ENCODE data around the gene MOGAT2.
"Not testable (repeated sequence)": the region's sequence is repeated elsewhere in the genome, so short reads cannot be mapped to it uniquely, and the experiment has no call there.

The MOGAT2 gene

DNA sequence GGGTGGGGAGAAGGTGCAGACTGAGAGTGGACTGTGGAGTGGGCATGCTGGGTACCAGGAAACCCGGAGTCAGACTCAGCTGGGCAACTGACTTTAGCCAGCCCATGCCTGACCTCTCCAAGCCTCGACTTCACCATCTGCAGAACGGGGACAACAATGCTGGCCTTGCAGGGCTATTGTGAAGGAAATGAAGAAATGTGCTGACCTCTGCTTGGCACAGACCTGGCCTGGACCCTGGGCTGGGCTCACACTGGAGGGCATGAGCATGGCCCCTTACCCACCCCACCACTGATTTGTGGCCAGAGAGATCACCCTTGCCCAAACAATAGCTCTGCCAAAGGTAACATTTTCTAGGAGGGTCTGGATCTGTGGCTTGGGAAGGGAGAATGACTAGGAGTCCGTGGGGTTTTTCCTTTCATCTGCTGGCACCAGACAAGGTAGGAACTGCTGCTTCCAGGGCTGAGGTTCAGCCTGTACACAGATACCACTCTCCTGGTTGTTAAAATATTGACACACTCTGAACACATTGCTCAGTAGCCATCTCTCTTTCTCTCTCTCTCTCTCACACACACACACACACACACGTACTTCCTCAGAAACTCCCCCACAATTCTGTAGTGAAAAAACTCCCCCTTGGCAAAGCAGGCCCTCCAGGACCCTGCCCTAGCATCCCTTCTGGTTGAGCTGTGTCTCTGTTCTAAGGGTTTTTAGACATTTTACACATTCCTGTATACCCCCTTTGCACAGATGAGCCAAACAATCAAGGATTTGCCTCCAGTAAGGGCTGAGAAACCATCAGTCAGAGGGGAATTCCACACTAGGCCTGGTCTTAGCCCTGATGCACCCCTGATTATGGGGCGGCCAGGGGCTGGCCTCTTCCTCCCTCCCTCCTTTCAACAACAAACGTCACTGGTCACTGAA lies 1.0 kb downstream of the MOGAT2 start:
- in situ Hi-C loops (cut with HindIII; ENCODE audit: low sequenced_read_pairs), result no loop called here

DNA sequence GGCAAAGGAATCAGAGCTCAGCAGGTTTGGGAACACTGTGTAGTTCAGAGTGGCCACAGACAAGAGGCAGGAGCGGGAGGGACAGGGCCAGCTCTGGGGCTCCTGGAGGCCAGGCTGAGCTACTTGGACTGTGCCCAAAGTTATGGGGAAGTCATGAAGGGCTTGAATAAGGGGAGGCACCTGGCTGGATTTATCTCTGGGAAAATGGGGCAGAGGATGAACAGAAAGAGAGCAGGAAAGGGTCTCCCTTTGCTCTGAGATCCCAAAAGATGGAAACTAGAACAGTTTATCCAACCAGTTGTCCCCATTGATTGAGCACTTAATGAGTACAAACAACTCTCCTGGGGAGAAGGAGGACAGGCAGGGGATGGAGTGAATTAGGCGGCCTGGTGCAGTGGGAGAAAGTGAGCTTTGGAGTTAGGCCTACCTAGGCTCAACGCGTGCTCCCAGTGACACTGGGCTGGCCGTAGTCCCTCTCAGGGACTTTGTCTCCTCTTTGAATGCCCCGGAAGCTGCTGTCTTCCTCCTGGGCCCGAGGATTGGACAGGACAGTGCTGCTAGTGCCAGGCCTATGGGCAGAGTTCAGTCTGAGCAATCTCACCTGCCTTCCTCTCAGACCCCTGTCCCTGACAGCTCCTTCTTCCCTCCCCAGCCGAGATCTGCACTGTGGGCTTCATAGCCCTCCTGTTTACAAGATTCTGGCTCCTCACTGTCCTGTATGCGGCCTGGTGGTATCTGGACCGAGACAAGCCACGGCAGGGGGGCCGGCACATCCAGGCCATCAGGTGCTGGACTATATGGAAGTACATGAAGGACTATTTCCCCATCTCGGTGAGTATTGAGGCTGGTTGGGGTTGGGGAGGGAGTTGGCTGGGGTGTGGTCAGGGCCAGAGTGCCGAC lies 2.0 kb downstream of the MOGAT2 start:
- in situ Hi-C loops (cut with HindIII; ENCODE audit: low sequenced_read_pairs), result no loop called here

DNA sequence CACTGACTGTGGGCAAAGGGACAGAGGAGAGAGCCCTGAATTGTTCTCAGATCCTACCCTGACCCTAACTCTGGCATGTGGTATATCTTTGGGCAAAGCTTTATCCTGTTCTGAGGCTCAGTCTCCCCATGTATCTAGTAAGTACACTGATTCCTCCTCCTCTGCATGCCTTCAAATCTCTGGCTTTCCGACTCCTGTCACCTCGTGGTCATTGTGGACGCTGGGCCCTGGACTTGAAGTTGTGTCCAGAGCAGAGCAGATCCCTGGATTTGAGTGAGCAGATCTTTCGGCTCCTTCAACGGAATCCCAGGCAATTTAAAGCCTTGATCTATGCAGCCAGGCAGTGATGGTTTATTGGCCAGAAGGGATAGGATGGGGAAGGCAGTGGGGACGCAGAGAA lies 3.0 kb downstream of the MOGAT2 start:
- in situ Hi-C loops (cut with HindIII; ENCODE audit: low sequenced_read_pairs), result no loop called here

DNA sequence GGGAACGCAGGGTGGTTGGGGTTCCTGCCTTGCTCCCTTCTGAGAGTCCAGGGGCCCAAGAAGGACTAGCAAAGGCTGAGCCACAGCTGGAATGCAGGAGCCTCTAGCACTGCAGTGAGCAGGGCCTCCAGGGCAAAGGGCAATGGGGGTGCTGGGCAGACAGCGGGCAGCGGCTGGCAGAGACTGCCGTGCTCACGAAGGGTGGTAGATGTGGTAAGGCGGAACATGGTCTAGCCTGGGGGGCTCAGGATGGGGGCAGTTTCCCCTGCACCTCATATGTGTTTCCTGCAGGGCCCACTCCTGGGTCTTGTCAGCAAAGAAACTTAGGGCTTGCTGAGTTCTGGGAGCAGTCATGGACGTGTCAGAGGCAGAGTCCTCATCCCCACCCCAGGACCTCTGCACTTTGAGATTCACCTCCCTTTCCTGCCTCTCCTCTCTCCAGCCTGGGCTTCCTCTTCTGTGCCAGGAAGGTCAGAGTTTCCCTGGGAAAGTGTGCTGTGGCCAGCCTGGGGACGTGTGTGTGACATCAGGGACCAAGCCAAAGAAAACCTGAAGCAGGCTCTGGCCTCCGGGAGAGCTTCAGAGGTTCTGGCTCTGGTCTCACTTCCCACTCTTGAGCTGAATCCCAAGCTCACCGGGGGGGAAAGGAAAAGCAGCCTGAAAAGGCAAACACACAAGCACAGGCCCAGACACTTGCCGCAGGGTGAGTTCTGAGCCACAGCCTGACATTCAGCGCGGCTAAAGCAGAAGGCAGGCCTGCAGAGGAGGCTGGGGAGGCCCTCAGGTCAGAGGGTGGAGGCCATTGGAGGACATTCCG lies 4.4 kb downstream of the MOGAT2 start:
- in situ Hi-C loops (cut with HindIII; ENCODE audit: low sequenced_read_pairs), result no loop called here

DNA sequence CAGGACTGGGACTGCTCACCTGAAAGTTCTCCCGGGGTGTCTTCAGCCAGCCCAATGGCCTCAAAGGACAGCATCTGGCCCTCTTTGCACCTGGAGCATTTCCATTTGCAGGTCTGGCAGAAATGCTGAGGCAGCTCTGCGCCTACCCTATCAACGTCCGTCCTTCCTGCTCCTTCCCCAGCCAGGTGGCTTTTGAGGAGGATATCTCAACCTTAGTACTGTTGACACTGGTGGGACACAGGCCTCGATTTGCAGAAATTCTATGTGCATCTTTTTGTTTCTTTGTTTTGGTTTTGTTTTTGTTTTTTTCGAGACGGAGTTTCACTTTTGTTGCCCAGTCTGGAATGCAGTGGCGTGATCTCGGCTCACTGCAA lies 5.0 kb downstream of the MOGAT2 start:
- in situ Hi-C loops (cut with HindIII; ENCODE audit: low sequenced_read_pairs), result no loop called here

DNA sequence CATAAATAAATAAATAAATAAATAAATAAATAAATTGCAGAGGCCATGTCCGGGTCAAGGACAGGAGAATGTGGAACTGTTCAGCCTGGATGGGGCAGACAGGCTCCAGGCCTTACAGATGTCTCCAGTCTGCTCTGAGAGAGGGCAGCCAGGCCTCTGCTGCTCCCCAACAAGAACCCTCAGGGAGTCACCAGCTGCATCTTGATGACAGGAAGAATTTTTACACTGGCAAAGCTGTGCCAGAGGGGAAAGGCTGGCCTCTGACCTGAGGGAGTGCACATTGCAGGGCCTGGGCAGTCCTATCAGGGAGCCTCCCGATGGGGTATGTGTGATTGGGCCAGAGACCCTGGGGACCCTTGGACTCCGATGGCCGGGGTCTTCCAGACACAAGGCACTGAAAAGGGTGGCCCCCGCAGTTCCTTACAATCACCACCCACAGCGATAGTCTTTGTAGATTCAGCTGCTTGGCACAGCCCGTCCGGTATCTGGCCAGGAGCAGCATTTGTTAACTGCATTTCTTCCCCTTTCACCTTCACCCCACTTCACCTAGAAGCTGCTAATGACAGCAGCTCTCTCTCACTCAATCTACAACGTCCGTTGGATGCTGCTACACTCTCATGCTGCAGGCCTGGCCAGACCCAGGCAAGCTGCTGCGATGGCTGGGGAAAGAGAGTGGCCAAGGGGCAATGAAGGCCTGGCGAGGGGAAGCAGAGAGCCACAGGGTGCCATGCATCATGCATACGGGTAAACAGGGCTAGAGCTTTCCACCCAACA lies 8.1 kb downstream of the MOGAT2 start:
- in situ Hi-C loops (cut with HindIII; ENCODE audit: low sequenced_read_pairs), result no loop called here

DNA sequence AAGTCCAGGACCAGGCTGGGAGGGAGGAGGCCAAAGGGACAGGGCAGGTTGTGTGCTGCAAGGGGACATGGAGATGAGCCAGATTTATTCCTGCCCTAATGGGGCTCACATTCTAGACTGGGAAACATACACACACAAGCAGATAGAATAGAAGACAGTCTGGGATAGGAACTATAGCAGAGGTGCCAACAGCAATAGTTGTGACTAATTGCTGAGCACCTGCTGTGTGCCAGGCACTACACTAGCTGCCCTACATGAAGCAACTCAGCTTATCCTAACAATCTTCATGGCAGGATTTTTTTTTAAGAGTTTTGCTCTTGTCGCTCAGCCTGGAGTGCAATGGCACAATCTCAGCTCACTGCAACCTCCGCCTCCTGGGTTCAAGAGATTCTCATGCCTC lies 11.4 kb downstream of the MOGAT2 start:
- in situ Hi-C loops (cut with HindIII; ENCODE audit: low sequenced_read_pairs), result no loop called here

DNA sequence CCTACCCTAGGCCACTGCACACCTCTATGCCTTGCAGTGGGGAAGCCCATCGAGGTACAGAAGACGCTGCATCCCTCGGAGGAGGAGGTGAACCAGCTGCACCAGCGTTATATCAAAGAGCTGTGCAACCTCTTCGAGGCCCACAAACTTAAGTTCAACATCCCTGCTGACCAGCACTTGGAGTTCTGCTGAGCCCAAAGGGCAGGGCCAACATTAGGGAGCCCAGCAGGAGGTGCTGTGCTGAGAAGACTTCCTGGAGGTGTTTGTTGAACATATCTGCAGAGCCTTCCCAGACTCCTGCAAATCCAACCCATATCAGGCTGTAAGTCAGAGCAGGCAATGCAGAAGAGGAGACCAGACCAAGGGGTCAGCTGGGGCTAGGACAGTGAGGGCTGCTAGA lies 13.5 kb downstream of the MOGAT2 start:
- in situ Hi-C loops (cut with HindIII; ENCODE audit: low sequenced_read_pairs), result no loop called here

DNA sequence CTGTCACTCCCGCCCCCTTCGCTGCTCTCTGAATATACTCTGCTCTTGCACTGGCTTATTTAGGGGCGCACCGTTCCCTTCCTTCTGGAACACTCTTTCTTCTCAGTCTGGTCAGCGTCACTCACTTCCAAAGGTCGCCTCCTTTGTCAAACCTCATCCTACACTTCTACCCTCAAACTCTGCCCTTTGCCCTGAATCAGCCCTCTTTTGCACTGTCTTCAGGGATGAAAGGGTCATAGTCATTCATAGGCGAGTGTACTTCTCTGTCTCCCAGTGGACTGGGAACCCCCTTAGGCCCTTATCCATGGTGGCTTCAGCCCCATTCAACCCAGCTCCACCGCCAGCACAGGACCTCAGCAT lies 15.4 kb downstream of the MOGAT2 start:
- in situ Hi-C loops (cut with HindIII; ENCODE audit: low sequenced_read_pairs), result no loop called here

DNA sequence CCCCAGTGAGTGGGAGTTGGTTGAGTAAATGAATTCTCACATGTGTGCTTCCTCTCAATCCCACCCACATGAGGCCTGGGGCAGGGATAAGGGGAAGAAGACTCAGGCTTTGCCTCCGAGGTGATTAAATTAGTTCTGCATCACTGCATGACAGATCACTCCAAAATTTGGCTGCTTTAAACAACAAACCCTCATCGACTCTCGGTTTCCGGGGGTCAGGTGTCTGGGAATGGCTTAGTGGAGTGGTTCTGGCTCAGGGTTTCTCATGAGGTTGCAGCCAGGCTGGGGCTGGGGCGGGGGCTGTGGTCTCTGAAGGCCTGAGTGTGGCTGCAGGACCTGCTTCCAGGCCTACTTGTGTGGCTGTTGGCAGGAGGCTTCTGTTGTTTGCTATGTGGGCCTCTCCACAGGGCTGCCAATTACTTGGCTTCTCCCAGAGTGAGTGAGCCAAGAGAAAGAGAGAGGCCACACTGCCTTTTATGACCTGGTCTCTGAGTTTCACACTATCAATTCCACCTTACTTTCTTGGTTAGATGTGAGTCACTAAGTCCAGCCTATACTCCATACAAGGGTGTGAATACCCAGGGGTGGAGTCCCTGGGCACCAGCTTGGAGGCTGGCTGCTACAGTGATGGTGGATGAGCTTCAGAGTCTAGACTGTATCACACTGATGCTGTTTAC lies 15.9 kb downstream of the MOGAT2 start:
- in situ Hi-C loops (cut with HindIII; ENCODE audit: low sequenced_read_pairs), result no loop called here

DNA sequence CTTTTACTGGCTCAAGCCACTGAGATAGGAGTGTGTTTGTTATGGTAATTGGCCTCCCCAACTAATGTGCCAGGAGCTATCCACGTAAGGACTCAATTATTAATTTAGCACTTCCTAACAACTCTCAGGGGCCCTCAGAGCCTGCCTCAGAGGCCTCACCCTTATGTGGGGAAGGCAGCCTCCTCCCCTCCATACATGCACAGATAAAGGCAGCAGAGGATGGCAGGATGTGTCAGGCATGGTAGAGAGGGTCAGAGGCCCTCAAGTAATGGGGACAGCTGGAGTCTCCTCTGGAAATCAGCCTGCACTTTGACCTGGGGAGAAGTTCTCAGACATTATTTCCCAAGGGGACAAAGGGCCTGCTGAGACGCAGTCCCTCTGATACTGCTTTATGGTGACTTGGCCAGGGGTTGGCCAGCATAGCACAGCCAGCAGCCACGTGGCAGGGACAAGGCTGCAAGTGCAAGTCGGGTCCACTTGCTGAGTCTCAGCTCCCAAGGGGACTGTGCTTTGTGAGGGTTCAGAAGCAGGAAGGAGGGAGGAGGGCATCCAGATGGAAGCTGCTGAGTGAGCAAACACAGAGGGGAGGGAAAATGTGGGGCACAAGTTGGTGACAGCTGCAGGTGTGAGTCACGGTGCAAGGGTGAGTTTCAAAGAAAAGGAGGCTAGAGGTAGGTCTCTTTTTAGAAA lies 17.0 kb downstream of the MOGAT2 start:
- in situ Hi-C loops (cut with HindIII; ENCODE audit: low sequenced_read_pairs), result no loop called here

DNA sequence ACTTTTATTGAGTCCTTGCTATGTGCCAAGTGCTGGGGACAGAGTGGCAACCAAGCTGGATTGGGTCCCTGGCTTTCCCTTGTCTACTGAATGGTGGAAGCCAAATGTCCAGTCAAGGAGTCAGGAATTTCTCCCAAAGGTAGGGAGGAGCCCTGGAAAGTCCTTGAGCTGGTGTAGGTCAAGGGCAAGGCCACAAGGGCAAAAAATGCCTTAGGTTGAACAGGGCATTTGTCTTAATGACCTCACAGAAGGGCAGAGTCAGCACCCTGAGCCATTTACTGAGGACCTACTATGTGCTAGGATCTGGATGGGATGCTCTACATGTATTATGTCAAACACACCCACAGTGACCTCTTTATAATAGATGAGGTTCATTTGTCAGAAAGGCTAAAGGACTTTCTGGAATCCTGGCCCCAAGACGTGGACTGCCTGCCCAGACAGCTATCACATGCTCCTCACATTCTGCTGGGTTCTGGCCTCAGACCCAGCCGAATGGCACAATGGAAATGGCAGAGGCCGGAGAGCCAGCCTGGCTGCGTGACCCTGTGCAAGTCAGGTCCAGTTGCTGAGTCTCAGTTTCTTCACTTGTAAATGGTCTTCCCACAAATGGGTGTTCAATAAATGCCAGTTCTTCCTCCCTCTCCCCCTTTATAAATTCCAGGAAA lies 17.7 kb downstream of the MOGAT2 start:
- in situ Hi-C loops (cut with HindIII; ENCODE audit: low sequenced_read_pairs), result no loop called here

DNA sequence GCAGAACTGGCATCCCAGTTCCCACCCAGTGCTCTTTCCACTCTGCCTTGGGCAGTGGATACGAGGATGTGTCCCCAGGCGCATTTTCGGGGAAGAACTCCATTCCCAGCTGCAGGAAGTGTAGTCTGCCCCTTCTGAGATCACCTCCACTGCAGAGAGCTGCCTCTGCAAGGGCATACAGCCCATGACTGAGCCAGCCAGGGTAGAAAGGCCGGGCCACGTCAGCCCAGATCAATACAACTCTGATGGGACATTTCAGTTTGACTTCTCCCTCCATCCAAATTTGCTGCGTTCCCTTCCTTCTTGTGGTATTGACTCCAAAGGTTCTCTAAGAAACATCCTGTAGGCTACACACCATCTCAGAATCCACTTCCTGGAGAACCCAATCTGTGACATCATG lies 19.7 kb downstream of the MOGAT2 start:
- in situ Hi-C loops (cut with HindIII; ENCODE audit: low sequenced_read_pairs), result no loop called here

DNA sequence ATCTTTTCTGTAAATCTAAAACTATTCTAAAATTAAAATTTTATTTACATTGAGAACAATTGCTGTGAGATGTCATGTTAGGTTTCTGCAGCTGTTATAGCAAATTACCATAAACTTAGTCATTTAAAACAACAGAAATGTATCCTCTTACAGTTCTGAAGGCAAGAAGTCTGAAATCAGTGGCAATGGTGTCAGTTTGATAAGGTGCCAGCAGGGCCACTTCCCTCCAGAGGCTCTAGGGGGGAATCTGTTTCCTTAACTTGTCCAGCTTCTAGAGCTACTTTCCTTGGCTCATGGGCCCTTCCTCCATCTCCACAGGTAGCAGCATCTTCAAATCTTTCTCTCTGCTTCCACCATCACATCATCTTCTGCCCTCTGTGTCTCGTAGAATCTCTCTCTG lies 23.0 kb downstream of the MOGAT2 start:
- in situ Hi-C loops (cut with HindIII; ENCODE audit: low sequenced_read_pairs), result no loop called here

DNA sequence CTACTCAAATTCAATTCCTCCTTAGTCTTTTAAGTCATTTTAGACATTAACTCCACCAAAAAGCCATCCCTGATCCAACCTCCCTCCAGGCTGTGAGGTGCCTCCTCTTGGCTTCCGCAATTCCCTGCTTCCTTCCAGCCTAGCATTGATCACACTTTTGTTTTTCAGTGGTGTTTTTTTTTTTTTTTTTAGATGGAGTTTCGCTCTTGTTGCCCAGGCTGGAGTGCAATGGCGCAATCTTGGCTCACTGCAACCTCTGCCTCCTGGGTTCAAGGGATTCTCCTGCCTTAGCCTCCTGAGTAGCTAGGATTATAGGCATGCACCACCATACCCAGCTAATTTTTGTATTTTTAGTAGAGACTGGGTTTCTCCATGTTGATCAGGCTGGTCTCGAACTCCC lies 25.5 kb downstream of the MOGAT2 start:
- in situ Hi-C loops (cut with HindIII; ENCODE audit: low sequenced_read_pairs), result not testable (repeated sequence)

DNA sequence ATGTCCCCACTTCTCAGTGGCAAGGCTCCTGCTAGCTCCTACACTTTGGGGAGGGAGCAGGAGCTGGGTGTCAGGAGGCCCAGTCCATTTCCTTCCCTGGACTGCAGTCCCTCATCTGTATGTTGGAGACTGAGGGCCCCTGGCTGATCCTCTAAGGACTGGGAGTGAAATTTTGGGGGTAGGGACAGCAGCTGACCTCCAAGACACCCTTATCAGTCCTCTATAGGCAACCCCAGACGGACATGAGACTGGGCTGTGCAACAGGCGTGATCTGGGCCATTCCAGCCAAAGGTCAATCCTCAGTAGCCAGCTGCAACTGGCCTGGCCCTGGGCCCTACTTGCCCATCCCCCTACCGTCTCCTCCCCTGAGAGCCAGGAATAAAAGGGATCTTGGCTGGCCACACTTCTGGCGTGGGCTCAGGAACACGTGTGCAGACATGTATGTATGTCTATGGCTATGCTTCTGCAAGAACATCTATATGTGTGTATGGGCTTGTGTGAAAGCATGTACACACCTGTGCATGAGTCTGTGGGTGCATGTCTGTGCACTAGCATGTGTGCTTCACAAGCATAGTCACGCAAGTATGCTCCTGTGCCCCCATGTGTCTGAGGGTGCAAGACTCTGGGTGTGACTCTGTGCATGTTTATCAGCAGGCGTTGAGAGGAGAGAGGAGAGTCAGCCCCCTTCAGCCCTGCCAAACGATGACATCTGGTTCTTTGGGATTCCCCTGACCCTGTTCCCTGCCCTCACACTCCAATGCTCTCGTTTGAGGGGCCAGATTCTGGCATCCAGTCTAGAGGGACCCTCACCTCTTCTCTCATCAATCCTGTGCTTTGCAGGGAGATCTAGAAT lies 26.3 kb downstream of the MOGAT2 start:
- in situ Hi-C loops (cut with HindIII; ENCODE audit: low sequenced_read_pairs), result no loop called here

DNA sequence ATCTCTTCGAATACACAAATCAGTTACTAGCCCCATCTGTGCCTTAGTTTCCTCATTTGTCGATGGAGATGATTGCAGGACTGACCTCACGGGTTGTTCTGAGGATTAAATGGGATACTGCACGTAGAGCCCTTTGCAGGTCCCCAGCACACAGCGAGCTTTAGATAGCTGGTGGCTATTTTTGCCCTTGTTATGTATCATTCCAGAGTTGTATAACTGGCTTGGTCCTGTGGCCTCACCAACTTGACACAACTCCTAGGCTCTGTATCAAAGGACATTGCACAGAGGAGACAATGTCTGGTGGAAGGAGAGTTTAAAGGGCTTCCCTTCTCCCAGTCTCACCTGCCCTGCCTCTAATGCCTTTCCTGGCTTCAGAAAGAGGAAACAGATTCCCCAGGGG lies 28.2 kb downstream of the MOGAT2 start:
- in situ Hi-C loops (cut with HindIII; ENCODE audit: low sequenced_read_pairs), result no loop called here

DNA sequence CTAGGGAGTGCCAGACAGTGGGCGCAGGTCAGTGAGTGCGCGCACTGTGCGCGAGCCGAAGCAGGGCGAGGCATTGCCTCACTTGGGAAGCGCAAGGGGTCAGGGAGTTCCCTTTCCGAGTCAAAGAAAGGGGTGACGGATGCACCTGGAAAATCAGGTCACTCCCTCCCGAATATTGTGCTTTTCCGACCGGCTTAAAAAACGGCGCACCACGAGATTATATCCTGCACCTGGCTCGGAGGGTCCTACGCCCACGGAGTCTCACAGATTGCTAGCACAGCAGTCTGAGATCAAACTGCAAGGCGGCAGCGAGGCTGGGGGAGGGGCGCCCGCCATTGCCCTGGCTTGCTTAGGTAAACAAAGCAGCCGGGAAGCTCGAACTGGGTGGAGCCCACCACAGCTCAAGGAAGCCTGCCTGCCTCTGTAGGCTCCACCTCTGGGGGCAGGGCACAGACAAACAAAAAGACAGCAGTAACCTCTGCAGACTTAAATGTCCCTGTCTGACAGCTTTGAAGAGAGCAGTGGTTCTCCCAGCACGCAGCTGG lies 31.2 kb downstream of the MOGAT2 start:
- in situ Hi-C loops (cut with HindIII; ENCODE audit: low sequenced_read_pairs), result not testable (repeated sequence)
